IMR-90 (cell line): ENCODE measurements around the gene SSBP2. TPM values are rescaled to one million over a fixed set of nuclear protein-coding genes. Genes with fewer than 3 reads are reported as not detected.

Experiments used
- ATAC-seq: fragments of 200-7000 bp; cut with Tn5 transposase; 2 replicates; pipeline ENCODE4 v1.9.1; 2020; ENCODE audit warnings: low read depth, mild to moderate bottlenecking, moderate library complexity
- BruUV-seq: library from RNA; stranded (reverse); fragments of 400-500 nt; replicated peaks from 2 replicates; lab custom pipeline; 2021; lab: Mats Ljungman, UMichigan
- CTCF ChIA-PET: fragments of 300-600 bp; formaldehyde crosslinking; extraction: SDS; loops from one replicate; lab custom pipeline; 2021; ENCODE audit warnings: antibody characterized with exemption; lab: Yijun Ruan, JAX
- POLR2A ChIA-PET: fragments of 300-600 bp; sonication (Branson Sonifier 250); formaldehyde crosslinking; loops from one replicate; lab custom pipeline; 2022; ENCODE audit warnings: antibody characterized with exemption; ENCODE audit not compliant: unreplicated experiment; lab: Charles Lee
- DNase-seq: peaks from one replicate; pipeline ENCODE4 v3.0.0; 2013
- H2AFZ ChIP-seq: replicated peaks from 2 replicates; pipeline ENCODE3; 2013; ENCODE audit warnings: low read length, mild to moderate bottlenecking; ENCODE audit not compliant: poor library complexity
- H2AK5ac ChIP-seq: 2 replicates; pipeline ENCODE4 v1.6.1; 2013; ENCODE audit warnings: low read depth, low read length, inconsistent platforms
- H2AK9ac ChIP-seq: replicated peaks from 2 replicates; pipeline ENCODE3; 2013; ENCODE audit warnings: mild to moderate bottlenecking, low read depth, low read length, moderate library complexity; ENCODE audit not compliant: poor library complexity
- H2BK120ac ChIP-seq: 2 replicates; pipeline ENCODE4 v1.6.1; 2013; ENCODE audit warnings: low read depth, low read length, inconsistent platforms
- H2BK15ac ChIP-seq: 3 replicates; pipeline ENCODE4 v1.6.1; 2013; ENCODE audit warnings: low read depth, low read length, inconsistent platforms
- H2BK20ac ChIP-seq: 2 replicates; pipeline ENCODE4 v1.6.1; 2013; ENCODE audit warnings: low read depth, mild to moderate bottlenecking, inconsistent platforms, low read length, moderate library complexity
- H2BK5ac ChIP-seq: 2 replicates; pipeline ENCODE4 v1.6.1; 2013; ENCODE audit warnings: mild to moderate bottlenecking, low read depth, low read length, inconsistent platforms; ENCODE audit not compliant: poor library complexity, severe bottlenecking
- H3K14ac ChIP-seq: replicated peaks from 2 replicates; pipeline ENCODE4 v1.6.1; 2013; ENCODE audit warnings: low read depth, low read length, inconsistent platforms
- H3K18ac ChIP-seq: 2 replicates; pipeline ENCODE4 v1.6.1; 2013; ENCODE audit warnings: low read depth, low read length, control low read depth
- H3K23ac ChIP-seq: 2 replicates; pipeline ENCODE4 v1.6.1; 2013; ENCODE audit warnings: low read depth, low read length, inconsistent platforms
- H3K27ac ChIP-seq: 2 replicates; pipeline ENCODE4 v1.5.1; 2013; ENCODE audit warnings: mild to moderate bottlenecking, control low read depth, low read length; ENCODE audit not compliant: insufficient read depth
- H3K27me3 ChIP-seq: 2 replicates; pipeline ENCODE4 v1.6.1; 2013; ENCODE audit warnings: low read length; ENCODE audit not compliant: control insufficient read depth, insufficient read depth
- H3K36me3 ChIP-seq: 2 replicates; pipeline ENCODE4 v1.6.1; 2013; ENCODE audit warnings: low read length, mixed read lengths; ENCODE audit not compliant: control insufficient read depth, insufficient read depth
- H3K4ac ChIP-seq: 2 replicates; pipeline ENCODE4 v1.6.1; 2013; ENCODE audit warnings: low read depth, low read length, inconsistent platforms
- H3K4me1 ChIP-seq: 2 replicates; pipeline ENCODE4 v1.6.1; 2013; ENCODE audit warnings: low read length, mixed read lengths; ENCODE audit not compliant: control insufficient read depth, insufficient read depth
- H3K4me2 ChIP-seq: 2 replicates; pipeline ENCODE4 v1.6.1; 2013; ENCODE audit warnings: low read depth, mild to moderate bottlenecking, control low read depth, low read length, moderate library complexity
- H3K4me3 ChIP-seq: 2 replicates; pipeline ENCODE4 v1.5.1; 2013; ENCODE audit warnings: low read depth, mild to moderate bottlenecking, control low read depth, low read length, moderate library complexity; ENCODE audit not compliant: insufficient read depth
- H3K56ac ChIP-seq: 2 replicates; pipeline ENCODE4 v1.6.1; 2013; ENCODE audit warnings: low read length, inconsistent platforms; ENCODE audit not compliant: insufficient read depth; ENCODE audit errors: extremely low read depth
- H3K79me1 ChIP-seq, 2 experiments: 2 replicates each; pipeline ENCODE4 v1.6.1; 2013; ENCODE audit warnings: low read length in 2 of 2, inconsistent platforms in 1 of 2, low read depth in 1 of 2
- H3K9ac ChIP-seq: 2 replicates; pipeline ENCODE4 v1.6.1; 2013; ENCODE audit warnings: low read depth, low read length, control low read depth
- H3K9me1 ChIP-seq: 2 replicates; pipeline ENCODE4 v1.6.1; 2013; ENCODE audit warnings: low read length, inconsistent platforms; ENCODE audit not compliant: insufficient read depth
- H3K9me3 ChIP-seq: 2 replicates; pipeline ENCODE4 v1.6.1; 2013; ENCODE audit warnings: low read length; ENCODE audit not compliant: control insufficient read depth, insufficient read depth
- H4K20me1 ChIP-seq: 2 replicates; pipeline ENCODE4 v1.6.1; 2013; ENCODE audit warnings: low read length, inconsistent platforms; ENCODE audit not compliant: insufficient read depth
- H4K5ac ChIP-seq: 2 replicates; pipeline ENCODE4 v1.6.1; 2013; ENCODE audit warnings: mild to moderate bottlenecking, low read depth, low read length, control low read depth
- H4K8ac ChIP-seq, 2 experiments: 2 replicates each; pipeline ENCODE4 v1.6.1; 2013; ENCODE audit warnings: low read depth in 2 of 2, low read length in 2 of 2, control low read depth in 1 of 2, inconsistent platforms in 1 of 2
- H4K91ac ChIP-seq: 2 replicates; pipeline ENCODE4 v1.6.1; 2013; ENCODE audit warnings: low read depth, low read length, inconsistent platforms; ENCODE audit not compliant: insufficient read depth
- BHLHE40 ChIP-seq: fragments of 150-350 bp; IDR thresholded peaks from 2 replicates; pipeline ENCODE4 v1.6.1; 2016; ENCODE audit warnings: mild to moderate bottlenecking, low read depth, low read length
- CEBPB ChIP-seq: IDR thresholded peaks from 2 replicates; pipeline ENCODE4 v1.6.1; 2012; ENCODE audit warnings: low read depth, low read length, improper control_type of control experiment
- CHD1 ChIP-seq: IDR thresholded peaks from 2 replicates; pipeline ENCODE4 v1.6.1; 2012; ENCODE audit warnings: low read depth, low read length, improper control_type of control experiment
- FOS ChIP-seq: fragments of 150-350 bp; IDR thresholded peaks from 2 replicates; pipeline ENCODE4 v1.6.1; 2016; ENCODE audit warnings: low read depth, low read length
- MAFK ChIP-seq: IDR thresholded peaks from 2 replicates; pipeline ENCODE4 v1.6.1; 2012; ENCODE audit warnings: low read depth, low read length, improper control_type of control experiment
- MAZ ChIP-seq: IDR thresholded peaks from 2 replicates; pipeline ENCODE4 v1.6.1; 2012; ENCODE audit warnings: low read depth, mild to moderate bottlenecking, low read length, improper control_type of control experiment, moderate library complexity, borderline replicate concordance
- MXI1 ChIP-seq: IDR thresholded peaks from 2 replicates; pipeline ENCODE4 v1.6.1; 2012; ENCODE audit warnings: low read depth, mild to moderate bottlenecking, low read length, moderate library complexity, borderline replicate concordance
- NFE2L2 ChIP-seq: fragments of 150-350 bp; IDR thresholded peaks from 2 replicates; pipeline ENCODE4 v1.6.1; 2016; ENCODE audit warnings: low read depth, mild to moderate bottlenecking, low read length
- POLR2A ChIP-seq: IDR thresholded peaks from 2 replicates; pipeline ENCODE4 v1.6.1; 2012; ENCODE audit warnings: mild to moderate bottlenecking, low read depth, low read length
- RAD21 ChIP-seq: IDR thresholded peaks from 2 replicates; pipeline ENCODE4 v1.6.1; 2012; ENCODE audit warnings: low read length, improper control_type of control experiment
- RCOR1 ChIP-seq: IDR thresholded peaks from 2 replicates; pipeline ENCODE4 v1.6.1; 2012; ENCODE audit warnings: mild to moderate bottlenecking, low read length, improper control_type of control experiment; ENCODE audit not compliant: insufficient replicate concordance
- RFX5 ChIP-seq: IDR thresholded peaks from 2 replicates; pipeline ENCODE4 v1.8.0; 2012; ENCODE audit warnings: low read depth, mild to moderate bottlenecking, low read length, moderate library complexity
- SMC3 ChIP-seq: fragments of 150-350 bp; IDR thresholded peaks from 2 replicates; pipeline ENCODE4 v1.6.1; 2016; ENCODE audit warnings: low read depth, mild to moderate bottlenecking, antibody characterized with exemption, low read length, moderate library complexity
- dilution Hi-C: fragments of 300-500 bp; cut with HindIII; formaldehyde crosslinking; loops from one replicate; pipeline ENCODE4 v1.14.3; 2018; ENCODE audit warnings: low sequenced_read_pairs; ENCODE audit not compliant: unreplicated experiment
- in situ Hi-C: fragments of 300-500 bp; cut with MboI; formaldehyde crosslinking; loops from 3 replicates; pipeline ENCODE4 v1.14.3; 2019; ENCODE audit warnings: low sequenced_read_pairs, inconsistent platforms, mixed read lengths
- intact Hi-C: fragments of 100-400 bp; cut with micrococcal nuclease; formaldehyde crosslinking; loops from 2 replicates; pipeline ENCODE4 v1.10.0; 2022
- polyA plus RNA-seq, 3 experiments: library from polyadenylated mRNA; depleted of rRNA; stranded (reverse); fragments of >200 nt; gene quantifications; 2 replicates each; pipeline ENCODE4 v1.2.3, GENCODE V29; 2012; ENCODE audit warnings: low replicate concordance in 1 of 3
- total RNA-seq: library from RNA; depleted of rRNA; stranded (reverse); fragments of >200 nt; gene quantifications from 2 replicates; pipeline ENCODE4 v1.2.3, GENCODE V29; 2012
- TF ChIP-seq, protein P1 (sequence below): fragments of 150-350 bp; IDR thresholded peaks from 2 replicates; pipeline ENCODE4 v1.6.1; 2016; ENCODE audit warnings: low read depth, mild to moderate bottlenecking, low read length, moderate library complexity, borderline replicate concordance
- TF ChIP-seq, protein P2 (sequence below): conservative IDR thresholded peaks from 2 replicates; pipeline ENCODE4 v1.5.1; 2012; ENCODE audit warnings: mild to moderate bottlenecking, low read depth, low read length, improper control_type of control experiment
- TF ChIP-seq, protein P3 (sequence below): fragments of 150-350 bp; IDR thresholded peaks from 2 replicates; pipeline ENCODE4 v1.6.1; 2017; ENCODE audit warnings: mild to moderate bottlenecking, antibody characterized with exemption, low read length, low read depth

The SSBP2 gene
- total and polyA plus RNA-seq, 2 of the 4 experiments (the other 2 are of a cell fraction): 38.4 to 42.7 TPM

DNA sequence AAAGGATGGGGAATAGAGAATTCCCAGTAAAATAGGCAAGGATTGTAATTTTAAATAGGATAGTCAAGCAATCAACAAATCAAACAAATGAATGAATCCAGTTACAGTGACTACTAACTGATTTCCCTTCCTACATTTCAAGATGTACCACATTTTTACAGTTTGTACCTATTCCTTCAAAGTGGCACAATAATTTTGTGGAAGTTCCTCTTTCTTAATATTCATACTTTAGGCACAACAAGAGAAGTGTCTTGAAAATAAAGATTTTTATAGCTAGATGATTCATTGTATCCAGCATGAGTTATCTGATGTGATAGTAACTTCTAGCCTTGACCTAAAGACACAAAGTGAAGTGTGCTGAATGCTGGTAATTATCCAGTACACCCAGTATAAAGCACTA is 234.8 kb downstream of the SSBP2 start:
- Histone ChIP-seq H3K4me1 (no peaks in the 10 kb centered on the region), H2AK5ac (no peak overlapping the region), H2BK15ac (no peak overlapping the region), H3K18ac (no peak overlapping the region), H3K4ac (no peak overlapping the region), H3K9me3 (no peaks in the 10 kb centered on the region), H3K4me3 (no peak overlapping the region), H3K9me1 (no peaks in the 10 kb centered on the region), H3K27me3 (no peaks in the 10 kb centered on the region), H3K79me1 (no peaks in the 10 kb centered on the region; a peak in 1 of 4 replicates), H4K8ac (no peak overlapping the region), H3K23ac (no peak overlapping the region), H2AFZ (no peak overlapping the region), H3K27ac (no peak overlapping the region), H2BK120ac (no peak overlapping the region), H4K20me1 (no peaks in the 10 kb centered on the region), H3K56ac (no peak overlapping the region), H4K91ac (no peak overlapping the region), H3K9ac (no peak overlapping the region), H2AK9ac (no peak overlapping the region), H3K36me3 (no peaks in the 10 kb centered on the region), H2BK5ac (no peak overlapping the region), H3K14ac (no peak overlapping the region), H2BK20ac (no peak overlapping the region), H3K4me2 (no peak overlapping the region), H4K5ac (no peak overlapping the region)
- ChIA-PET CTCF (no interaction called here), POLR2A (no interaction called here)
- intact Hi-C loops: no loop called here
- in situ Hi-C loops: loop anchor here (25.0 kb wide), 1 partner anchor 646 kb away; no protein-coding TSS in a partner anchor
- no TSS peak for BruUV-seq
- TF ChIP-seq CHD1: no peak
- no peak for TF ChIP-seq FOS
- TF ChIP-seq RAD21: no peak
- TF ChIP-seq, protein P1, sequence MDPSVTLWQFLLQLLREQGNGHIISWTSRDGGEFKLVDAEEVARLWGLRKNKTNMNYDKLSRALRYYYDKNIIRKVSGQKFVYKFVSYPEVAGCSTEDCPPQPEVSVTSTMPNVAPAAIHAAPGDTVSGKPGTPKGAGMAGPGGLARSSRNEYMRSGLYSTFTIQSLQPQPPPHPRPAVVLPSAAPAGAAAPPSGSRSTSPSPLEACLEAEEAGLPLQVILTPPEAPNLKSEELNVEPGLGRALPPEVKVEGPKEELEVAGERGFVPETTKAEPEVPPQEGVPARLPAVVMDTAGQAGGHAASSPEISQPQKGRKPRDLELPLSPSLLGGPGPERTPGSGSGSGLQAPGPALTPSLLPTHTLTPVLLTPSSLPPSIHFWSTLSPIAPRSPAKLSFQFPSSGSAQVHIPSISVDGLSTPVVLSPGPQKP: no peak
- TF ChIP-seq BHLHE40: no peak
- TF ChIP-seq, protein P2, sequence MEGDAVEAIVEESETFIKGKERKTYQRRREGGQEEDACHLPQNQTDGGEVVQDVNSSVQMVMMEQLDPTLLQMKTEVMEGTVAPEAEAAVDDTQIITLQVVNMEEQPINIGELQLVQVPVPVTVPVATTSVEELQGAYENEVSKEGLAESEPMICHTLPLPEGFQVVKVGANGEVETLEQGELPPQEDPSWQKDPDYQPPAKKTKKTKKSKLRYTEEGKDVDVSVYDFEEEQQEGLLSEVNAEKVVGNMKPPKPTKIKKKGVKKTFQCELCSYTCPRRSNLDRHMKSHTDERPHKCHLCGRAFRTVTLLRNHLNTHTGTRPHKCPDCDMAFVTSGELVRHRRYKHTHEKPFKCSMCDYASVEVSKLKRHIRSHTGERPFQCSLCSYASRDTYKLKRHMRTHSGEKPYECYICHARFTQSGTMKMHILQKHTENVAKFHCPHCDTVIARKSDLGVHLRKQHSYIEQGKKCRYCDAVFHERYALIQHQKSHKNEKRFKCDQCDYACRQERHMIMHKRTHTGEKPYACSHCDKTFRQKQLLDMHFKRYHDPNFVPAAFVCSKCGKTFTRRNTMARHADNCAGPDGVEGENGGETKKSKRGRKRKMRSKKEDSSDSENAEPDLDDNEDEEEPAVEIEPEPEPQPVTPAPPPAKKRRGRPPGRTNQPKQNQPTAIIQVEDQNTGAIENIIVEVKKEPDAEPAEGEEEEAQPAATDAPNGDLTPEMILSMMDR: no peak
- TF ChIP-seq MXI1: no peak
- TF ChIP-seq POLR2A: no peak
- no peak for TF ChIP-seq MAZ
- TF ChIP-seq CEBPB: no peak
- no peak for TF ChIP-seq NFE2L2
- no peak for TF ChIP-seq RFX5
- TF ChIP-seq MAFK: no peak
- TF ChIP-seq SMC3: no peak
- no peak for TF ChIP-seq RCOR1
- TF ChIP-seq, protein P3, sequence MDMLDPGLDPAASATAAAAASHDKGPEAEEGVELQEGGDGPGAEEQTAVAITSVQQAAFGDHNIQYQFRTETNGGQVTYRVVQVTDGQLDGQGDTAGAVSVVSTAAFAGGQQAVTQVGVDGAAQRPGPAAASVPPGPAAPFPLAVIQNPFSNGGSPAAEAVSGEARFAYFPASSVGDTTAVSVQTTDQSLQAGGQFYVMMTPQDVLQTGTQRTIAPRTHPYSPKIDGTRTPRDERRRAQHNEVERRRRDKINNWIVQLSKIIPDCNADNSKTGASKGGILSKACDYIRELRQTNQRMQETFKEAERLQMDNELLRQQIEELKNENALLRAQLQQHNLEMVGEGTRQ: no peak
- ATAC-seq (no peak), DNase-seq (no peak)
- dilution Hi-C loops: no loop called here
